Measurements from ENCODE around the gene AOPEP.

DNA sequence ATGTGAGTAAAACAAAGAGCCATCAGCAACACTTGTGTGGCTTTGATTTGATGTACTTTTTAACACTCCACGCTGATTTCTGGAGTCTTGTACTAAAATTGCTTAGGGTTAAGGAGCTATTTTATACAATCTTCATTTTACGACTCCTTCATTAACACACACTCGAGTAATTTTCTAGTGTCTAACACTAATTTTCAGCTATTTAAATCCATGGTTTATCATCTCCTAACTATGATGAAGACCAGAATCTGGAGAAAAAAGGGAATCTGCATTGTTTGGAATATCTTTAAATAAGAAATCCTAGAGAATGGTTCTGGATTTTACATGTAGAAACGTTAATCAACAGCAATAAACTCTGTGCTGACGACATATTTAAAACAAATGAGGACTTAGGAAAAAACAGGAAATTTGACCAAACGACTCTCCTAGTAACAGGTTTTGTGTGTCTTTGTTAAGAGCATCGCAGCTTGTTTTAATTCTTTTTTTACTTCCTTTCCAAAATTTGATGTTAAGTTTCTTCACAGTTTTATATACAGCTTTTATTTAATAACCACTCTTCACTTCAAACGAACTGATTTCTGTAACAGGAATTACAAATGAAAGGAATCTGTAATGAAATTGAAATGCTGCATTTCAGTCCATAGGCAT is 138.5 kb downstream of the AOPEP start:
- TF ChIP-seq POLR2A (IDR thresholded peaks at IDR 0.05; ENCODE audit: low read depth, low read length) (no peak), POLR2AphosphoS5 (IDR thresholded peaks at IDR 0.05; ENCODE audit: low read depth, low read length) (no peak), TAF1 (IDR thresholded peaks at IDR 0.05; ENCODE audit: low read depth, low read length) (no peak)

All from GM12891 (cell line).